WI38 (cell line): ENCODE measurements around the gene CNN3.

Source experiments
- H3K4me3 ChIP-seq: 2 replicates; pipeline ENCODE4 v1.5.1; 2011; ENCODE audit warnings: low read depth, mild to moderate bottlenecking, control low read depth, low read length
- TF ChIP-seq, protein P1 (sequence below): IDR thresholded peaks from 2 replicates; pipeline ENCODE4 v1.5.1; 2012; ENCODE audit warnings: low read depth, mild to moderate bottlenecking, control low read depth, low read length

The CNN3 gene

GRCh38 chr1:94863919-94864318 is 63.0 kb downstream of the CNN3 start:
- TF ChIP-seq, protein P1, sequence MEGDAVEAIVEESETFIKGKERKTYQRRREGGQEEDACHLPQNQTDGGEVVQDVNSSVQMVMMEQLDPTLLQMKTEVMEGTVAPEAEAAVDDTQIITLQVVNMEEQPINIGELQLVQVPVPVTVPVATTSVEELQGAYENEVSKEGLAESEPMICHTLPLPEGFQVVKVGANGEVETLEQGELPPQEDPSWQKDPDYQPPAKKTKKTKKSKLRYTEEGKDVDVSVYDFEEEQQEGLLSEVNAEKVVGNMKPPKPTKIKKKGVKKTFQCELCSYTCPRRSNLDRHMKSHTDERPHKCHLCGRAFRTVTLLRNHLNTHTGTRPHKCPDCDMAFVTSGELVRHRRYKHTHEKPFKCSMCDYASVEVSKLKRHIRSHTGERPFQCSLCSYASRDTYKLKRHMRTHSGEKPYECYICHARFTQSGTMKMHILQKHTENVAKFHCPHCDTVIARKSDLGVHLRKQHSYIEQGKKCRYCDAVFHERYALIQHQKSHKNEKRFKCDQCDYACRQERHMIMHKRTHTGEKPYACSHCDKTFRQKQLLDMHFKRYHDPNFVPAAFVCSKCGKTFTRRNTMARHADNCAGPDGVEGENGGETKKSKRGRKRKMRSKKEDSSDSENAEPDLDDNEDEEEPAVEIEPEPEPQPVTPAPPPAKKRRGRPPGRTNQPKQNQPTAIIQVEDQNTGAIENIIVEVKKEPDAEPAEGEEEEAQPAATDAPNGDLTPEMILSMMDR = no peak
- H3K4me3 ChIP-seq = no peak overlapping the region

DNA sequence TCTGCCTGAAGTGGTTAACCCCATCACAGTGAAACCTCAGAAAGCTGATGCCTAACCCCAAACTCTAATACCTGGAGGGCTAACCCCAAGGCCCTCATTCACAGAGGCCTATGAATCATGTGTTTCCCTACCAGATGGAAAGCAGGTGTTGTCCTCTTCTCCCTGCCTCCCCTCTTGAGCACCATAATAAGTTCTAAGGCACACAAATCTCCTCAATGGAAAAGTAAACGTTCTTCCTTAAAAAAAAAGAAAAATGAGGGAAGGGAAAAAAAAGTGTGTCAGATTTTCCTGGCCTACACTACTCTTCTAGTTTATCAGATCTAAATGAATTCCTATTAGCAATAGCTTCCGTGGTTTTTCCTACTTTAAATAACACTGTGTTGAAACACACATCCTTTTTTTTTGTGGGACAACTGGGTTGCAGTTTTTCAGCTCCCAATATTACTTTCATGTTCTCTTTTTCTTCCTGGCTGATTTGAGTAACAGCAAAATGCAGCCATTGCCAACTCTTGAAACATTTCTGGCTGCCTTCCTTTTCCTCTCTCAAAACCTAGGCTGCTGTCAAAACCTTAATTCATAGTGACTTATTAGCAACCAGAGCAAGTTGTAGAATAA is 63.5 kb downstream of the CNN3 start:
- no peak overlapping the region for H3K4me3 ChIP-seq
- TF ChIP-seq, protein P1 = no peak

- no peak overlapping the region for H3K4me3 ChIP-seq
- TF ChIP-seq, protein P1 = no peak
These were observed 64.2 kb downstream of the CNN3 start for GRCh38 chr1:94862718-94863117.

DNA sequence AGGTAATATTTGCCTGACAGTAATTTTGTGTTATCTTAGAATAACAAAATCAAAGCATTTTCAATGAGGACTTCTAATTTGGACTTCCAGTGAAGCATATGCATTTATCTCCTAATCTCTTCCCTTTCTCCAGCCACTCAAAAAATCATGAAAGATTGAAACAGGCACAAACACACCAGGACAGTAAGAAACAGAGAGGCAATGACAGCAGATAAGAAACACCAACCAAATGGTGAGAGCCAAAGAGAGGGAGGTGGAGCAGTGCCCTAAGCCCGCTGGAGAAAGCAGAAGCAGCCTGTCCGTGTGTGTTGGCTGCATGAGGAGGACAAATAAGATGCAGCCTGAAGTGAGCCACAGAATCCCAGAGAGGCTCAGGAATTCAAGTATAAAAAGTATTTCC is 67.7 kb downstream of the CNN3 start:
- TF ChIP-seq, protein P1 = no peak
- H3K4me3 ChIP-seq = no peak overlapping the region

DNA sequence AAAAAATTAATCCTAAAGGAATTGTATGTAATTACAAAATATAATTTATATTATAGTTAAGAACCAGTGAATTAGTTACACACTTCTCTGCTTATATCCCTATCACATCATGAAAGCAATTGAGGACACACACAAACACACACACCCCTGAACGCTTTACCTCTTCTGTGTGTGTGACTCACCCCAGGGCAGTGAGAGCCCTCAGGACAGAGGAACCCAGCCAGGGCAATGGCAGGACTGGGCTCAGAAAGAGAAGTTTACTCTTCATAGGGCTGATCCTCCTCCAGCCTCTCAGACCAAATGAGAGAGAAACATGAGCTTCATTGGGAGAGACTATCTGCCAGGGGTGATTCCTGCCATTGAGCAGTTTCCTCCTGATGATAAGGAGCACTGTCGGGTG is 68.6 kb downstream of the CNN3 start:
- no peak overlapping the region for H3K4me3 ChIP-seq
- TF ChIP-seq, protein P1 = no peak

DNA sequence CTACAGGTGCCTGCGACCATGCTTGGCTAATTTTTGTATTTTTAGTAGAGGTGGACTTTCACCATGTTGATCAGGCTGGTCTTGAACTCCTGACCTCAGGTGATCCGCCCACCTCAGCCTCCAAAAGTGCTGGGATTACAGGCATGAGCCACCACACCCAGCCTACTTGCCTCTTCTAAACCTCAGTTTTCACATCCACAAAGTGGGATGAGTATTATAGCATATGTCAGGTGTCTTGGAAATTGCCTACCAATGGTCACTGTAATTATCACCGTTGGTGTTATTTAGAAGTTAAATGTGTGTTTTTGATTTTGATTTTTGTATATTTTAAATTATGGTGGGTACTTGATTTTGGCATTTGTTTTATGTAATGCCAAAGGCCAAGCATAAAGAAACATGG is 70.0 kb downstream of the CNN3 start:
- TF ChIP-seq, protein P1 = no peak
- H3K4me3 ChIP-seq = no peak overlapping the region

- TF ChIP-seq, protein P1 = no peak
- H3K4me3 ChIP-seq = no peak overlapping the region
These were observed 70.9 kb downstream of the CNN3 start for GRCh38 chr1:94856004-94856403.
